Mesenchymal stem cell (in vitro differentiated cells and primary cell): ENCODE measurements around the gene FAM168A.

Source experiments
- DNase-seq: peaks from one replicate; pipeline ENCODE4 v3.0.0-alpha.2; 2013
- H2AFZ ChIP-seq: one replicate; pipeline ENCODE4 v1.6.1; 2013; ENCODE audit warnings: low read depth, mild to moderate bottlenecking, control low read depth, inconsistent platforms, low read length, moderate library complexity
- H2AK5ac ChIP-seq: 2 replicates; pipeline ENCODE4 v1.6.1; 2013; ENCODE audit warnings: low read length, moderate library complexity, mild to moderate bottlenecking, inconsistent platforms; ENCODE audit not compliant: severe bottlenecking
- H2BK120ac ChIP-seq: one replicate; pipeline ENCODE4 v1.6.1; 2013; ENCODE audit warnings: low read depth, mild to moderate bottlenecking, inconsistent platforms, low read length, moderate library complexity
- H2BK12ac ChIP-seq, 2 experiments: one replicate each; pipeline ENCODE4 v1.6.1; 2013; ENCODE audit warnings: inconsistent platforms in 2 of 2, low read length in 2 of 2, mild to moderate bottlenecking in 2 of 2, moderate library complexity in 2 of 2, control low read depth in 1 of 2
- H2BK15ac ChIP-seq: one replicate; pipeline ENCODE4 v1.6.1; 2013; ENCODE audit warnings: mild to moderate bottlenecking, low read depth, inconsistent platforms; ENCODE audit not compliant: poor library complexity, severe bottlenecking
- H2BK5ac ChIP-seq: 2 replicates; pipeline ENCODE4 v1.6.1; 2013; ENCODE audit warnings: low read depth, mild to moderate bottlenecking, low read length, control low read depth, inconsistent platforms; ENCODE audit not compliant: poor library complexity, severe bottlenecking
- H3K14ac ChIP-seq, 2 experiments: one replicate each; pipeline ENCODE4 v1.6.1; 2013; ENCODE audit warnings: inconsistent platforms in 2 of 2, low read length in 2 of 2, control low read depth in 1 of 2, mild to moderate bottlenecking in 1 of 2, moderate library complexity in 1 of 2
- H3K18ac ChIP-seq, 2 experiments: one replicate each; pipeline ENCODE4 v1.6.1; 2013; ENCODE audit warnings: inconsistent platforms in 2 of 2, low read length in 2 of 2, control low read depth in 1 of 2, low read depth in 1 of 2, mild to moderate bottlenecking in 1 of 2
- H3K23ac ChIP-seq, 2 experiments: one replicate each; pipeline ENCODE4 v1.6.1; 2013; ENCODE audit warnings: inconsistent platforms in 2 of 2, low read length in 2 of 2, mild to moderate bottlenecking in 2 of 2, moderate library complexity in 2 of 2, control low read depth in 1 of 2
- H3K27ac ChIP-seq: 2 replicates; pipeline ENCODE4 v1.5.1; 2013; ENCODE audit warnings: mild to moderate bottlenecking, moderate library complexity, low read length, control low read depth, inconsistent platforms; ENCODE audit not compliant: poor library complexity, severe bottlenecking
- H3K27me3 ChIP-seq, 2 experiments: 2 replicates each; pipeline versions ENCODE4 v1.6.1 to v1.7.0; 2013; ENCODE audit warnings: low read length in 2 of 2, mild to moderate bottlenecking in 2 of 2, moderate library complexity in 2 of 2, control low read depth in 1 of 2, inconsistent platforms in 1 of 2; ENCODE audit not compliant: control insufficient read depth in 1 of 2, insufficient read depth in 1 of 2
- H3K36me3 ChIP-seq, 2 experiments: 2 replicates each; pipeline versions ENCODE4 v1.6.1 to v1.7.0; 2013; ENCODE audit warnings: low read length in 2 of 2, control low read depth in 1 of 2, inconsistent platforms in 1 of 2, low read depth in 1 of 2, mild to moderate bottlenecking in 1 of 2; ENCODE audit not compliant: insufficient read depth in 2 of 2, control insufficient read depth in 1 of 2
- H3K4ac ChIP-seq, 2 experiments: one replicate each; pipeline ENCODE4 v1.6.1; 2013; ENCODE audit warnings: inconsistent platforms in 2 of 2, low read length in 2 of 2, mild to moderate bottlenecking in 2 of 2, moderate library complexity in 2 of 2, control low read depth in 1 of 2, low read depth in 1 of 2
- H3K4me1 ChIP-seq: 2 replicates; pipeline ENCODE4 v1.6.1; 2013; ENCODE audit warnings: low read depth, low read length, control low read depth; ENCODE audit not compliant: control insufficient read depth, insufficient read depth
- H3K4me2 ChIP-seq: 2 replicates; pipeline ENCODE4 v1.6.1; 2013; ENCODE audit warnings: low read length, mild to moderate bottlenecking, inconsistent platforms; ENCODE audit not compliant: poor library complexity, severe bottlenecking
- H3K4me3 ChIP-seq, 2 experiments: 2 replicates each; pipeline versions ENCODE4 v1.5.1 to v1.7.0; 2013; ENCODE audit warnings: low read length in 2 of 2, mild to moderate bottlenecking in 2 of 2, control low read depth in 1 of 2, low read depth in 1 of 2; ENCODE audit not compliant: insufficient read depth in 1 of 2
- H3K79me1 ChIP-seq: replicated peaks from 2 replicates; pipeline ENCODE4 v1.6.1; 2013; ENCODE audit warnings: mild to moderate bottlenecking, control low read depth, low read length, inconsistent platforms; ENCODE audit not compliant: poor library complexity, severe bottlenecking
- H3K9ac ChIP-seq: 2 replicates; pipeline ENCODE4 v1.7.0; 2013; ENCODE audit warnings: mild to moderate bottlenecking, low read length, moderate library complexity
- H3K9me3 ChIP-seq: 2 replicates; pipeline ENCODE4 v1.7.0; 2013; ENCODE audit warnings: mild to moderate bottlenecking, low read length; ENCODE audit not compliant: control insufficient read depth
- H4K8ac ChIP-seq: one replicate; pipeline ENCODE4 v1.6.1; 2013; ENCODE audit warnings: inconsistent platforms, mild to moderate bottlenecking, low read length, moderate library complexity
- H4K91ac ChIP-seq: one replicate; pipeline ENCODE4 v1.6.1; 2013; ENCODE audit warnings: mild to moderate bottlenecking, low read length, inconsistent platforms
- WGBS: methylation state at CpG from one replicate; pipeline ENCODE4 v1.1.7; 2013; ENCODE audit warnings: mixed read lengths; 5-methylcytosine and 5-hydroxymethylcytosine counted together

FAM168A gene

DNA sequence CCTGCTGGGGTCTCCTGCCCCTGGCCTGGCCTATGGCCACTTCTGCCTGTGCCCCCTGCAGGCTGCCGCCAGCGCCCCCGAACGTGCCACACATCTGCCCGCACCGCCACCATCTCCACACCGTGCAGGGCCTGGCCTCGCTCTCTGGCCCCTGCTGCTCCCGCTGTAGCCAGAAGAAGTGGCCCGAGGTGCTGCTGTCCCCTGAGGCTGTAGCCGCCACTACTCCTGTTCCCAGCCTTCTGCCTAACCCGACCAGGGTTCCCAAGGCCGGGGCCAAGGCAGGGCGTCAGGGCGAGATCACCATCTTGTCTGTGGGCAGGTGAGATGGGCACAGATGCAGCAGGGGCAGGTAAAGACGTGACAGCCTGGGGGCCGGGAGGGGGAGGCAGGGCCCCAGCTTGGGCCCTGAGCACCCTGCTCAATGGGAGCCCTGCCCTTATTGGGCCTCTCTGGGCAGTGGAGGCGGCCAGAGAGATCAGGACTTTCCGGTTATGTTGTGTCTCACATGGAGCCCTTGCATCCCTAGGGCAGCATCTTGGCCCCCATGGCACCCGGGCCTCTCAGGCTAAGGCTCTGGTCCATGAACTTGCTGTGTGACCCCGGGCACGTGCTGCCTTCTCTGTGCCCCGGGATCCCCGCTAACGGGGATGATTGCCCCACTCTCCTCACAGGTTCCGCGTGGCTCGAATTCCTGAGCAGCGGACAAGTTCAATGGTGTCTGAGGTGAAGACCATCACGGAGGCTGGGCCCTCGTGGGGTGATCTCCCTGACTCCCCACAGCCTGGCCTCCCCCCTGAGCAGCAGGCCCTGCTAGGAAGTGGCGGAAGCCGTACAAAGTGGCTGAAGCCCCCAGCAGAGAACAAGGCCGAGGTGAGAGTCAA is 203.3 kb downstream of the FAM168A start:
- no peaks in the 10 kb centered on the region for H3K9me3 ChIP-seq
- no peak overlapping the region for H4K8ac ChIP-seq
- H3K27ac ChIP-seq, result no peak overlapping the region
- peaks cover 24% of the 10 kb centered on the region for H3K4me1 ChIP-seq
- no peak overlapping the region for H2AK5ac ChIP-seq
- no peak overlapping the region for H3K23ac ChIP-seq
- no peak overlapping the region for H2BK15ac ChIP-seq
- H3K27me3 ChIP-seq, result no peaks in the 10 kb centered on the region
- H3K4me2 ChIP-seq, result no peak overlapping the region
- no peak overlapping the region for H3K4me3 ChIP-seq
- H3K18ac ChIP-seq, result no peak overlapping the region
- H3K14ac ChIP-seq, result no peak overlapping the region
- H2BK5ac ChIP-seq, result no peak overlapping the region
- WGBS, result 96% methylated on average over 32 of the region's 34 CpGs
- peaks cover 0 to 45% of the 10 kb centered on the region in 2 experiments for H3K36me3 ChIP-seq
- H2AFZ ChIP-seq, result no peak overlapping the region
- H2BK12ac ChIP-seq, result no peak overlapping the region
- H2BK120ac ChIP-seq, result no peak overlapping the region
- no peak overlapping the region for H3K4ac ChIP-seq
- DNase-seq, result no peak
- no peak overlapping the region for H4K91ac ChIP-seq
- peaks cover 18% of the 10 kb centered on the region for H3K79me1 ChIP-seq
- H3K9ac ChIP-seq, result no peak overlapping the region

DNA sequence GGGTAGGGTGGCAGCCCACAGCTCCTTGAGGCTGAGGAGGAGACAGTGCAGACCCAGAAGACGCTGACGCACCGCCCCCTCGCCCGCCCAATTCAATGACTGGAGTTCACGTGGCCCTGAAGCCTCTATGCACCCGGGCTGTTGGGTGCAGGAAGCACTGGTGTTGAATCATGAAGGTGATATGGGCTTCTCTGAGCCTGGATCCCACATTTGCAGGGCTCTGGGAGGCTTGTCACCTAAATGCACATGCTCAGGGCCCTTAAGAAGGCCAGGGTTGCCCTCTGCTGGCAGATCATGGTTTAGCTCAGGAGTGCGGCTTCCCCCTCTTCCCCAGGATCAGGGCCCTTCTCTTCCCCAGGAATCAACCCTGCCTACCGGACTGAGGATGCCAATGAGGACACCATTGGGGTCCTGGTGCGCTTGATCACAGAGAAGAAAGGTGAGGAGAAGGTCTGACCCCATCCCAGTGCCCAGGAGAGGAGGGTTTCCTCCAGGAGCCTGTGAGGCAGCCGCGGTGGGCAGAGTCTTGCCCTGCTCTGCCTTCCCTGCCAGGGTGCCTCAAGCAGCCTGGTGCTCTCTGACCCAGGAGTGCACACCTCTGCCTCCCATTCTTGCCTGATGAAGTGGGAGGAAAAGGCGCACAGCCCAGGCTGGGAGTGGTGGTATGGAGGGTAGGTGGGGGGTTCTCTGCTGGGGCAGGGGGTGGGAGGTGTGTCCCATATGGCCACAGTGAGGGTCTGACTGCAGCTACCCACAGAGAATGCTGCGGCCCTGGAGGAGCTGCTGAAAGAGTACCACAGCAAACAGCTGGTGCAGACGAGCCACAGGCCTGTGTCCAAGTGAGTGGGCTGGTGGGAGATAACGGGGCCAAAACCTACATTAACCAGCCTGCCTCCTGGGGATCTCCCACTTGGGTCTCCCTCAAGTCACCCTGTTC is 204.2 kb downstream of the FAM168A start:
- Histone ChIP-seq H3K23ac (no peak overlapping the region), H3K18ac (no peak overlapping the region), H3K4me2 (no peak overlapping the region), H3K36me3 (peaks cover 0 to 45% of the 10 kb centered on the region in 2 experiments), H2AK5ac (no peak overlapping the region), H3K4me3 (no peak overlapping the region), H3K4me1 (peaks cover 26% of the 10 kb centered on the region), H2BK12ac (no peak overlapping the region), H2BK5ac (no peak overlapping the region), H2BK15ac (no peak overlapping the region), H3K27me3 (no peaks in the 10 kb centered on the region), H2BK120ac (no peak overlapping the region), H4K91ac (no peak overlapping the region), H3K9ac (no peak overlapping the region), H4K8ac (peak overlapping the region; percentile 27), H3K14ac (no peak overlapping the region), H3K4ac (no peak overlapping the region), H3K9me3 (no peaks in the 10 kb centered on the region), H2AFZ (no peak overlapping the region), H3K27ac (no peak overlapping the region), H3K79me1 (peaks cover 18% of the 10 kb centered on the region)
- peak; percentile 81 for DNase-seq
- 77% methylated on average over 16 of the region's 16 CpGs for WGBS

DNA sequence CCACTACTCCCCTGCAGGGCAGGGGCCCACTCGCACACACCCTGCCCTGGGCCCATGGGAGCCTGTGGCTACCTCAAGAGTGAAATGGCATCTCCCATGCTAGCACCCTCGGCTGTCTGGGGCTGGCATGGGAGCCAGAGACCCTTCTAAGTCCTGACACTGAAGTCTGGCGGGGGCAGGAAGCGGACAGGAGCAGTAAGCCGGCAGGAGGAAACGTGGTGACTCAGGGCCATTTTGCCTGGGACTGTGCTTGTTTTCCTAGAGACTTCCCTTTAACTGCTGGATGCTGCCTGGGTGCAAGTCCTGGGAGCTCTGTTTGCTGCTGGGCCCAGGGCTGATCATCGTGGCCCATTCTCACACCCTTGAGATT is 204.9 kb downstream of the FAM168A start:
- Histone ChIP-seq H2BK12ac (no peak overlapping the region), H3K9me3 (no peaks in the 10 kb centered on the region), H2BK5ac (no peak overlapping the region), H2AFZ (no peak overlapping the region), H3K36me3 (peaks cover 0 to 39% of the 10 kb centered on the region in 2 experiments), H2AK5ac (no peak overlapping the region), H4K91ac (no peak overlapping the region), H3K27ac (no peak overlapping the region), H3K18ac (no peak overlapping the region), H3K23ac (no peak overlapping the region), H3K79me1 (peaks cover 21% of the 10 kb centered on the region), H3K4me2 (no peak overlapping the region), H3K14ac (no peak overlapping the region), H2BK15ac (no peak overlapping the region), H3K9ac (no peak overlapping the region), H4K8ac (peak overlapping the region; percentile 27), H3K4me3 (no peak overlapping the region), H3K4me1 (peaks cover 31% of the 10 kb centered on the region), H2BK120ac (no peak overlapping the region), H3K4ac (no peak overlapping the region), H3K27me3 (no peaks in the 10 kb centered on the region)
- no peak for DNase-seq
- 69% methylated on average over 7 of the region's 7 CpGs for WGBS
